GM15510 (cell line): ENCODE measurements around the gene CRABP1.

Experiments used
- POLR2A ChIP-seq: IDR thresholded peaks from 3 replicates; pipeline ENCODE4 v1.6.1; 2011; ENCODE audit warnings: borderline replicate concordance; ENCODE audit not compliant: insufficient read length; ENCODE audit errors: extremely low read depth

The CRABP1 gene

DNA sequence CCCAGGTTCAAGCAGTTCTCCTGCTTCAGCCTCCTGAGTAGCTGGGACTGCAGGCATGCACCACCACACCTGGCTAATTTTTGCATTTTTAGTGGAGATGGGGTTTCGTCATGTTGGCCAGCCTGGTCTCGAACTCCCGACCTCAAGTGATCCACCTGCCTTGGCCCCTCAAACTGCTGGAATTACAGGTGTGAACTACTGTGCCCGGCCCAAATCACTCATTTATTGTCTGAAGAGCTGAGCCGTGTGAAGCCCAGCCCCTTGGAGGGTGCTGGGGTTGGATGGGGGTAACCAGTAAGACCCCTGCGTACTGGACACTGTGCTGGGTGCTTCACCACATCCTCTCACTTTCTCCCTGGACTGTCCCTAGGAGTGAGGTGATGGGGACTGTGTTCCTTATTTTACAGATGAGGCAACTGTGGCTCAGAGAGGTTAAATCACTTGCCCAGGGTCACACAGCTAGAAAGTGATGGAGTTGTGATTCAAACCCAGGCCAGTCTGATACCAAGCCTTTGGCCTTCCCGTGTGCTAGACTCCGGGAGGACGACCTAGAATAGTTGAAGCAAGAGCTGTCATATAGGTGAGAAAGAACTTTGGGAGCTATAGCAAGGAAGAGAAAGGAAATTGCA is 56.1 kb downstream of the CRABP1 start:
- TF ChIP-seq POLR2A = no peak

DNA sequence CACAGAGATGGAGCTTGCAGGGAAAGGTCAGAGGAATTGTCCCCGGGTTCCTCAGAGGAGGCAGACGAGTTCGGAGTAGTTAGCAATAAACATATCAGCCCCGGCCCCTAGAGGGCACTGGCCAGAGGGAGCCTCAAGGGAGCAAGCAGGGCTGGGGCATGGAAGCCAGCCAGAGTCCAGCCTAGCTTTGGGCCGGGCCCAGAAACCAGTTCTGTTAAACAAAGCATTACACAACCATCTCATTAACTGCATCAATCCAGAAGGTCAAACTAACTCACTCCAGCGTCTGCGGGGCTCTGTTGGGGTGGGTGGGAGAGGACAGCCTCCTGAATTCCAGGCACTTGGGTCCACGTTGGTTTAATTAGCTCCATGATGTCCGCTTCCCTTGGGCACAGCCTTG is 56.8 kb downstream of the CRABP1 start:
- no peak for TF ChIP-seq POLR2A

DNA sequence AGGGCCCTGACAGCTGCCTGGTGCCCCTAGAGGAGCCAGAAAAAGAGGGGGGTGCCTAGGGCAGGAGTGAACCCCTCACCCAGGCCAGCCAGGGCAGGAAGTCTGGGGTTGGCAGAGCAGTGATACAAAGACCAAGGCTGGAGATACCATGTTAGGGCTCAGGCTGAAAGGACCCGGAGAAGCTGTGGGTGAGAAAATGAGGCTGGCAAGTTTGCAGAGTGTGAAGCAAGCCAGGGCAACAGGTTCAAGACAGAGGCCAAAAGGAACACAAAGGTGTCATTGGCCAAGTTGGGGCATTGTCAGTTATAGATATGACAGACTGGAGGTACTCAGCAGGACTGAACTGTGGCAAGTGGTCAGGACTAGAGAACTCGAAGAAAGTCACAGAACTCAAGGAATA is 57.2 kb downstream of the CRABP1 start:
- no peak for TF ChIP-seq POLR2A
